Erythroblast (primary cell): ENCODE results near the gene CERT1.

Experiments
- GATA1 ChIP-seq: IDR thresholded peaks from 2 replicates; pipeline ENCODE4 v1.6.1; 2011; ENCODE audit warnings: low read depth, mild to moderate bottlenecking, control low read depth, low read length, moderate library complexity
- POLR2A ChIP-seq: IDR thresholded peaks from 2 replicates; pipeline ENCODE4 v1.6.1; 2011; ENCODE audit warnings: mild to moderate bottlenecking, low read length

DNA sequence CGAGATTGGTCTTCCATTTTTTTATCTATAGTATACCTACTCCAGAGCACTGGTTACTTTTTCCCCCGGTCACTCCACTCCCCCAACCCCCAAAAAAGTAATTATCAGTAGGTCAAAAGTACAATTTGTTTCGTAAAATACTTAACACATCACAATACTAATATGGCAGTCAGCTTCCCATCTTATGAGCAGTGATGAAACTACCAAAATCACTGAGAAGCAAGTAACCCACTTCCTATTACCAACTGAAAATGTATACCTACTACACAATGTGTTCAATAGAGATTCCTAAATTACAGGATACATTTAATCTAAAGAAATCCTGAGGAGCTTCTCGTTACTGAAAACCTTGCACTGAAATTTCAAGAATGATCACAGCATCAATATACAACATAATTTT lies 1.9 kb downstream of the CERT1 start:
- TF ChIP-seq POLR2A (no peak), GATA1 (no peak)
